HEK293 (cell line): ENCODE measurements around the gene SERINC5.

Source experiments
- OVOL3 ChIP-seq: fragments of 450-650 bp; formaldehyde crosslinking; IDR thresholded peaks from 2 replicates; pipeline ENCODE4 v1.5.1; 2016; ENCODE audit warnings: missing biosample characterization, missing genetic modification characterization
- SP7 ChIP-seq: fragments of 450-650 bp; formaldehyde crosslinking; IDR thresholded peaks from 2 replicates; pipeline ENCODE4 v1.5.1; 2016; ENCODE audit warnings: missing biosample characterization, missing genetic modification characterization
- ZNF114 ChIP-seq: fragments of 450-650 bp; formaldehyde crosslinking; IDR thresholded peaks from 2 replicates; pipeline ENCODE4 v1.5.0; 2017; ENCODE audit warnings: missing biosample characterization, missing genetic modification characterization
- ZNF274 ChIP-seq, 2 experiments: fragments of 200-500 bp in 1 of 2; fragments of 450-650 bp in 1 of 2; sonication (Bioruptor generic) in 1 of 2; formaldehyde crosslinking in 1 of 2; IDR thresholded peaks; 2 replicates each; pipeline versions ENCODE4 v1.5.1 to v1.6.1; 2014 to 2016; ENCODE audit warnings: borderline replicate concordance in 1 of 2, inconsistent platforms in 1 of 2, low read length in 1 of 2, missing biosample characterization in 1 of 2, missing genetic modification characterization in 1 of 2
- ZNF747 ChIP-seq: fragments of 450-650 bp; formaldehyde crosslinking; IDR thresholded peaks from 2 replicates; pipeline ENCODE4 v1.5.1; 2016; ENCODE audit warnings: missing biosample characterization, missing genetic modification characterization
- TF ChIP-seq, protein P1 (sequence below): fragments of 450-650 bp; formaldehyde crosslinking; IDR thresholded peaks from 2 replicates; pipeline ENCODE4 v1.5.1; 2016; ENCODE audit warnings: missing biosample characterization, missing genetic modification characterization

DNA sequence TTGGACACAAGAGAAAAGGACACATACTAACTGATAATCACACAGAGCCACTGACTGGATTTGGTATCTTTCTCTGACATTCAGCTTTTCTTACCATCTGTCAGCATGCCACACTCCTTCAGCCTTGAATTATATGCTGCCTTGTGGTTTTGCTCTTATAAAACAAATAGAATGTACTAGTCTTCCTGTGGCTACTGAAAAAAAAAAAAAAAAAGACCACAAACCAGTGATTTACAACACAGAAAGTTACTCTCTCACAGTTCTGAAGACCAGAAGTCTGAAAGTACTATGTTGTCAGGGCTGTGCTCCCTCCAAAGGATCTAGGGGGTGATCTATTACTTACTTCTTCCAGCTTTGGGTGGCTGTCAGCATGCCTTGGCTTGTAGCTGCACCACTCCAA lies 138.4 kb downstream of the SERINC5 start:
- TF ChIP-seq ZNF274 (IDR thresholded peaks at IDR 0.05; ENCODE audit: low read length) (no peak), ZNF274 (tag by site-specific recombination; IDR thresholded peaks at IDR 0.05; ENCODE audit: borderline replicate concordance) (no peak), ZNF747 (tag by site-specific recombination) (no peak), SP7 (no peak), OVOL3 (no peak), ZNF114 (tag by site-specific recombination) (no peak)
- TF ChIP-seq, protein P1, sequence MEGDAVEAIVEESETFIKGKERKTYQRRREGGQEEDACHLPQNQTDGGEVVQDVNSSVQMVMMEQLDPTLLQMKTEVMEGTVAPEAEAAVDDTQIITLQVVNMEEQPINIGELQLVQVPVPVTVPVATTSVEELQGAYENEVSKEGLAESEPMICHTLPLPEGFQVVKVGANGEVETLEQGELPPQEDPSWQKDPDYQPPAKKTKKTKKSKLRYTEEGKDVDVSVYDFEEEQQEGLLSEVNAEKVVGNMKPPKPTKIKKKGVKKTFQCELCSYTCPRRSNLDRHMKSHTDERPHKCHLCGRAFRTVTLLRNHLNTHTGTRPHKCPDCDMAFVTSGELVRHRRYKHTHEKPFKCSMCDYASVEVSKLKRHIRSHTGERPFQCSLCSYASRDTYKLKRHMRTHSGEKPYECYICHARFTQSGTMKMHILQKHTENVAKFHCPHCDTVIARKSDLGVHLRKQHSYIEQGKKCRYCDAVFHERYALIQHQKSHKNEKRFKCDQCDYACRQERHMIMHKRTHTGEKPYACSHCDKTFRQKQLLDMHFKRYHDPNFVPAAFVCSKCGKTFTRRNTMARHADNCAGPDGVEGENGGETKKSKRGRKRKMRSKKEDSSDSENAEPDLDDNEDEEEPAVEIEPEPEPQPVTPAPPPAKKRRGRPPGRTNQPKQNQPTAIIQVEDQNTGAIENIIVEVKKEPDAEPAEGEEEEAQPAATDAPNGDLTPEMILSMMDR (tag by site-specific recombination), result no peak
